Measurements from ENCODE around the gene PCSK4.

PCSK4 gene

GRCh38 chr19:1453525-1454364 lies 36.4 kb downstream of the PCSK4 start:
- H3K27me3 Mint-ChIP-seq (ENCODE audit: low read depth, poor library complexity), result peaks cover 92% of the 10 kb centered on the region
- H3K27ac Mint-ChIP-seq, result no peak overlapping the region
- H3K4me3 Mint-ChIP-seq, result no peak overlapping the region
- no peaks in the 10 kb centered on the region for H3K36me3 Mint-ChIP-seq (ENCODE audit: low read depth)
- peaks cover 4% of the 10 kb centered on the region for H3K9me3 Mint-ChIP-seq
- H3K4me1 Mint-ChIP-seq, result peaks cover 10% of the 10 kb centered on the region
- peak; percentile 55 for DNase-seq
- TF ChIP-seq CTCF (IDR thresholded peaks at IDR 0.05), result no peak

GRCh38 chr19:1452802-1453524 lies 37.2 kb downstream of the PCSK4 start:
- Mint-ChIP-seq H3K36me3 (ENCODE audit: low read depth) (no peaks in the 10 kb centered on the region), H3K27me3 (ENCODE audit: low read depth, poor library complexity) (peaks cover 93% of the 10 kb centered on the region), H3K27ac (no peak overlapping the region), H3K4me1 (peaks cover 10% of the 10 kb centered on the region), H3K4me3 (no peak overlapping the region), H3K9me3 (peaks cover 4% of the 10 kb centered on the region)
- DNase-seq, result no peak
- no peak for TF ChIP-seq CTCF (IDR thresholded peaks at IDR 0.05)

GRCh38 chr19:1451916-1452801 lies 38.0 kb downstream of the PCSK4 start:
- Mint-ChIP-seq H3K4me1 (peaks cover 10% of the 10 kb centered on the region), H3K27ac (no peak overlapping the region), H3K27me3 (ENCODE audit: low read depth, poor library complexity) (peaks cover 93% of the 10 kb centered on the region), H3K36me3 (ENCODE audit: low read depth) (no peaks in the 10 kb centered on the region), H3K9me3 (peaks cover 4% of the 10 kb centered on the region), H3K4me3 (no peak overlapping the region)
- DNase-seq, result peak; percentile 32
- no peak for TF ChIP-seq CTCF (IDR thresholded peaks at IDR 0.05)

- peaks cover 94% of the 10 kb centered on the region for H3K27me3 Mint-ChIP-seq (ENCODE audit: low read depth, poor library complexity)
- H3K9me3 Mint-ChIP-seq, result peaks cover 4% of the 10 kb centered on the region
- DNase-seq, result no peak
- no peak for TF ChIP-seq CTCF (IDR thresholded peaks at IDR 0.05)
- H3K4me1 Mint-ChIP-seq, result peaks cover 10% of the 10 kb centered on the region
- H3K36me3 Mint-ChIP-seq (ENCODE audit: low read depth), result no peaks in the 10 kb centered on the region
- peak overlapping the region; percentile 47 for H3K4me3 Mint-ChIP-seq
- H3K27ac Mint-ChIP-seq, result no peak overlapping the region
These were observed 39.1 kb downstream of the PCSK4 start for GRCh38 chr19:1450735-1451731.

Measured in nephron progenitor cell (in vitro differentiated cells).